Left ventricle myocardium inferior (tissue), 1 donor: ENCODE data around the gene AHNAK2. TPM values are rescaled to one million over a fixed set of nuclear protein-coding genes. Genes with fewer than 3 reads are reported as not detected.

ENCODE experiments used
- DNase-seq: peaks from one replicate; pipeline ENCODE4 v3.0.0-alpha.2; 2020
- H3K27ac ChIP-seq: fragments of 200-600 bp; replicated peaks from 2 replicates; pipeline ENCODE4 v1.8.0; 2021
- H3K27me3 ChIP-seq: fragments of 200-600 bp; 2 replicates; pipeline ENCODE4 v1.8.0; 2021; ENCODE audit warnings: low read depth
- H3K36me3 ChIP-seq: fragments of 200-600 bp; 2 replicates; pipeline ENCODE4 v1.8.0; 2021
- H3K4me1 ChIP-seq: fragments of 200-600 bp; 2 replicates; pipeline ENCODE4 v1.8.0; 2021
- H3K4me3 ChIP-seq: fragments of 200-600 bp; 2 replicates; pipeline ENCODE4 v1.8.0; 2021; ENCODE audit warnings: mild to moderate bottlenecking, moderate library complexity
- H3K9me3 ChIP-seq: fragments of 200-600 bp; replicated peaks from 2 replicates; pipeline ENCODE4 v1.8.0; 2021
- CTCF ChIP-seq: fragments of 200-600 bp; IDR thresholded peaks from 2 replicates; pipeline ENCODE4 v1.8.0; 2021; ENCODE audit warnings: antibody characterized with exemption, mild to moderate bottlenecking, borderline replicate concordance
- intact Hi-C: fragments of 100-400 bp; cut with micrococcal nuclease; formaldehyde crosslinking; loops from one replicate; pipeline ENCODE4 v1.11.0; 2022
- total RNA-seq: library from RNA; stranded (reverse); fragmentation: NEBNext Ultra II Directional; extraction: Animal tissue kit (Norgen Biotek cat#: 25700); gene quantifications from one replicate; pipeline ENCODE4 v1.2.1, GENCODE V29; 2021
- donor health status: DM: no; HTN: yes; CAD: no; lungs with severe emphysema.

The AHNAK2 gene
- total RNA-seq, 1 donor from 2014 or later, result 2.5 TPM

DNA sequence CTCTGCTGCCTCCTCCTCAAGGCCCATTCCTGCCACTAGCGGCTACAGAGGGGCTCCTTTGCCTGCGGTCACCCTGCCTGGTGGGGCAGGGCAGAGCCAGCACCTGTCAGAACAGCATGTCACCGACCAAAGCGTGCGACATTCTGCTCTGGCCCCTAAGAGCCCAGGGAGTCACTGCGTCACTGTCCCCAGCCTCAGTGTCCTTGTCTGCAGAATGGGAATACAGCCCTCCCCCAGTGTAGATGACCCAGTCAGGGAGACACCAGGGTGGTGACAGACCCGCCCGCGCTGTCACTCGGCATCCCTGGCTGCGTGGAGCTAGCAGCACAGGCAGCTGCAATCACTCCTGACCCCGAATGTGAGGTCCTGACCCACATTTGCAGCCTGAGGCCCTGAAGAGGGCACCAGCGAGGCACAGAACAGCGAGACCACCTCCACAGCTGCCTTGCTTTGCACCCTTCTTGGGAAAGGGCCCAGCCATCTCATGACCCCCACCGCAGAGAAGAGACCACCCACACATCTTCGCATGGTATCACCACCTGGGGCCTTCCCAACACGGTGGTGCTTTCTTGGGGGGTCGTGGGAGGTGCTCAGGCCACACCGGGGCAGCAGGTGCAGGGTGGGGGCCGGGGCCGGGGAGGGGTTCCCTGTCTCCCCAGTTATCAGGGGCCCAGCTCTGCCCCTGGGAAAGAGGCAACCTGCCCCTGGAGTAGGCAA is 2.5 kb downstream of the AHNAK2 start:
- DNase-seq, result peak; percentile 14
- peaks cover 82% of the 10 kb centered on the region for H3K4me1 ChIP-seq

GRCh38 chr14:104974665-104975390 is 3.3 kb downstream of the AHNAK2 start:
- Histone ChIP-seq H3K9me3 (no peaks in the 10 kb centered on the region), H3K27ac (peak overlapping the region; percentile 86), H3K4me1 (peaks cover 77% of the 10 kb centered on the region), H3K36me3 (no peaks in the 10 kb centered on the region), H3K27me3 (peaks cover 33% of the 10 kb centered on the region), H3K4me3 (no peak overlapping the region)
- peak; percentile 9 for DNase-seq
- TF ChIP-seq CTCF, result no peak
- intact Hi-C loops, result loop anchor here (10.0 kb wide), 1 partner anchor 60 kb away; no protein-coding TSS in a partner anchor

More for the DNA sequence above, 2.5 kb downstream of the AHNAK2 start:
- peaks cover 33% of the 10 kb centered on the region for H3K27me3 ChIP-seq
- intact Hi-C loops, result loop anchor here (10.0 kb wide), 1 partner anchor 59 kb away; no protein-coding TSS in a partner anchor
- TF ChIP-seq CTCF, result no peak
- no peak overlapping the region for H3K27ac ChIP-seq
- no peak overlapping the region for H3K4me3 ChIP-seq
- no peaks in the 10 kb centered on the region for H3K9me3 ChIP-seq
- no peaks in the 10 kb centered on the region for H3K36me3 ChIP-seq

DNA sequence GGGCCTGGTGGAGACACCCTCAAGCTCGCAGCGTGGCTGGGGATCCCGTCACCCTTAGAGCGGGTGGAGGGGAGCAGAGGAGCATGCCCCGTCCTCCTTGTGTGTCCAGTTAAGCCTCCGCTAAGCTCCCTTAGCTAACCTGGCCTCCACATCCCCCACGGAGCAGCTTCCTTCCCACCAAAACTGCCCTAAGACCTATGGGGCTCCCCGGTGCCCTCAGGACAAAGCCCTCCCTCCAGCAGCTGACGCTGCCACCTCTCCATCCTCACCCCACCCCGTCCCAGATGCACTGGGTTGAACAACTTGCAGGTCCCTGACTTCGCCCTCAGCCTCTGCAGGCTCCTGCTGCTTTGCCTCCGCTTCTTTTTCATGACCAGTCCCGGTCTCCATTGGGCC is 4.0 kb downstream of the AHNAK2 start:
- H3K4me3 ChIP-seq, result peak overlapping the region; percentile 29
- H3K4me1 ChIP-seq, result peaks cover 81% of the 10 kb centered on the region
- TF ChIP-seq CTCF, result no peak
- intact Hi-C loops, result loop anchor here (10.0 kb wide), 1 partner anchor 61 kb away; no protein-coding TSS in a partner anchor
- H3K27me3 ChIP-seq, result peaks cover 33% of the 10 kb centered on the region
- H3K9me3 ChIP-seq, result no peaks in the 10 kb centered on the region
- H3K36me3 ChIP-seq, result no peaks in the 10 kb centered on the region
- DNase-seq, result peak; percentile 9
- peak overlapping the region; percentile 86 for H3K27ac ChIP-seq

GRCh38 chr14:104973385-104974145 is 4.6 kb downstream of the AHNAK2 start:
- intact Hi-C loops, result loop anchor here (10.0 kb wide), 1 partner anchor 61 kb away; no protein-coding TSS in a partner anchor
- Histone ChIP-seq H3K27ac (peak overlapping the region; percentile 86), H3K4me3 (peak overlapping the region; percentile 29), H3K27me3 (peaks cover 37% of the 10 kb centered on the region), H3K4me1 (peaks cover 83% of the 10 kb centered on the region), H3K9me3 (no peaks in the 10 kb centered on the region), H3K36me3 (no peaks in the 10 kb centered on the region)
- no peak for TF ChIP-seq CTCF
- peak; percentile 48 for DNase-seq

DNA sequence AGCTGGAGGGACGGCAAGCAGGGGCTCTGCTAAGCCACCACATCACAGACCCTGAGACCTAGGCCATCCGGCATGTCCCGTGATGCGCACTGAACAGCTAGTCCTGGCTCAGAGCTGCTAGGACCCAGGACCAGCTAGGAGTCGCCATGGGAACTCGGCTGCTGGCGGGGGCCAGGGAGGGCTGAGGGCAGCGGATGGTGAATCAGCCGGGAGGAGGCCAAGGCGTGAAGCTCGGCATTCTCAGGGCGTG is 5.1 kb downstream of the AHNAK2 start:
- Histone ChIP-seq H3K36me3 (no peaks in the 10 kb centered on the region), H3K4me1 (peaks cover 86% of the 10 kb centered on the region), H3K9me3 (no peaks in the 10 kb centered on the region), H3K4me3 (no peak overlapping the region), H3K27ac (peak overlapping the region; percentile 86), H3K27me3 (peaks cover 42% of the 10 kb centered on the region)
- no peak for TF ChIP-seq CTCF
- intact Hi-C loops, result loop anchor here (10.0 kb wide), 1 partner anchor 62 kb away; no protein-coding TSS in a partner anchor
- DNase-seq, result peak; percentile 57
